Measurements from ENCODE around the gene GSAP.

- TF ChIP-seq CTCF (IDR thresholded peaks at IDR 0.05) (no peak), POLR2A (IDR thresholded peaks at IDR 0.05) (no peak)
Measured at GRCh38 chr7:77338260-77338659, 77.9 kb downstream of the GSAP start.
